Measurements from ENCODE around the gene OR2A25.
"Not testable (repeated sequence)": the region's sequence is repeated elsewhere in the genome, so short reads cannot be mapped to it uniquely, and the experiment has no call there.

The OR2A25 gene, protein sequence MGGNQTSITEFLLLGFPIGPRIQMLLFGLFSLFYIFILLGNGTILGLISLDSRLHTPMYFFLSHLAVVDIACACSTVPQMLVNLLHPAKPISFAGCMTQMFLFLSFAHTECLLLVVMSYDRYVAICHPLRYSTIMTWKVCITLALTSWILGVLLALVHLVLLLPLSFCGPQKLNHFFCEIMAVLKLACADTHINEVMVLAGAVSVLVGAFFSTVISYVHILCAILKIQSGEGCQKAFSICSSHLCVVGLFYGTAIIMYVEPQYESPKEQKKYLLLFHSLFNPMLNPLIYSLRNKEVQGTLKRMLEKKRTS

DNA sequence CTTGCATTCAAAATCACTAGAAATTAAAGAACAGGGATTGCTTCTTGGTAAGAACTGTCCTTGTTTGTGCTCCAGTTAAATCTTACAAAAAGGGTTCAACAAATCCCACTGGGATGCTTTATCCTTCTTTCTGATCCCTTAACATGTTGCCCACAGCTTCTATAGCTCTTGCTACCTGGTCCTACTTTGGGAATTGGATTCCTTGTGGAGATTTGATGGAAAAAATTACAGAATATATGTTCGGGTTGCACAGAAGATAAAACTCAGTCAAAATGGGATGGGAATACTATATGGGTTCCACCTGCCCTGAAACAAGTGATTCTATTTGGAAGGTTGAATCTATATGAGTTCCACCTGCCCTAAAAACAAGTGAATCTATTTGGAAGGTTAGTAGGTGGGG, at the start of gene OR2A25:
TSS of gene OR2A25 (plus strand) at position 301 of the 400 bp plus-strand sequence. CDS start 4,409 bp downstream, outside the sequence.
- DNase-seq (ENCODE audit: low spot score), result no peak

DNA sequence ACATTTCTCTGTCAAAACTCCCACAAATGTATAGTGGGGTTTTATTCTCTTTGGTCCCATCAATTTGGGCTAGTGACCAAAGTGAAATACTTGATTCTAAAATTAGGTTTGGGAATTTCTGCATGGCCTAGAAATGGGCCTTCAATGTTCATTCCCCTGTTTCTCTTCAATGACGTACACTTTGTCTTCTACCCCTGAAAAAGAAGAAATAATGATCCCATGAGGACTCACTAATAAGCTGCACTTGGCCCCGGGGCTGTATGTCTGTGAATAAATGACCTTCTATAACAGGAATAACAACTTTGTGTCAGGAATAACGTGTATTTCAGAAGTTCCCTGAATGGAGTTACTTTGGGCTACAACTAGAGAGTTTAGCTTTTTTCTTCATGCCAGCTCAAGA, 49.3 kb upstream of the OR2A25 start:
- no peak for DNase-seq (ENCODE audit: low spot score)

DNA sequence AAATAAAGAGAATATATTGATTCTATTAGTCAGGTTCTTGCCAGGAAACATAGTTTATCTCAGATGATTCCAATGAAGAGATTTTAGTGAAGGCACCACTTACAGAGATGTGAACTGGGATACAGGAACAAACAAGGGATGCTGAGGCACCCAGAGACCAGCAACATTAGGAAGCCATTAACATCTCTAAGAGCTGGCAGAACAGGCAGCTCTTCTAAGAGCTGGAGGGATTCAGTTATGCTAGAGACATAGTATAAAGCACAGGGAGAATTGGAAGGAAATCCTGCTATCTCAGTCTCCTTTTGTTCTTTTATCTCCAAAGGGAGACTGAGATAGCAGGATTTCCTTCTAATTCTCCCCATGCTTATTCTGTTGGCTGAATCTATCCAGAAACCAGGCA, 47.4 kb upstream of the OR2A25 start:
- DNase-seq (ENCODE audit: low spot score), result no peak

DNA sequence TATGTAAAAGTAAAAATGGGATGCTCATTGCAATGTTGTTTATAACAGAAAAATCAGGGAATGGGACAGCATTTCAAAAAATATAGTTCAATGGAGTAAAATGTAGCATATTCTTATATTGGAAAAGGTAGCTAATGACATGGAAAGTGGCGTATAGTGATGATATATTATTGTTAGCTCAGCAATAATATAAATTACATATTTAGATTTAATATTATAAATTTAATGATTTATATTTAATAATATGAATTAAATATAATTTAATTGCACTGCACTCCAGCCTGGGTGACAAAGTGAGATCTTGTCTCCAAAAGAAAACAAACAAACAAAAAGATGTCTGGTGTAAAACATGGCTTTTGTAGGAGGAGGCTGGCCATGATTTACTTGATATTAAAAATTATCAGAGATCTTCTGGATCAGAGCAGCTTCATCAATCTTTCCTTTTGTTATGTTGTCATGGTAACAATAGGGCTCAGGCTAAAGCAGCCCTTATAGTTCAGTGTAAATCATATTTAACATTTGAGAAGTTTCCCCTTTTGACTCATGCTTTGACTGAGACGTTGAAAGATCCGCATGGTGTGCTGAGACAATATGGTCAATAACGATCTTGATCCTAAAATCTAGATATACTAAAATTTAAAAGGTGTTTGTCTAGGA, 46.3 kb upstream of the OR2A25 start:
- DNase-seq (ENCODE audit: low spot score), result no peak

DNA sequence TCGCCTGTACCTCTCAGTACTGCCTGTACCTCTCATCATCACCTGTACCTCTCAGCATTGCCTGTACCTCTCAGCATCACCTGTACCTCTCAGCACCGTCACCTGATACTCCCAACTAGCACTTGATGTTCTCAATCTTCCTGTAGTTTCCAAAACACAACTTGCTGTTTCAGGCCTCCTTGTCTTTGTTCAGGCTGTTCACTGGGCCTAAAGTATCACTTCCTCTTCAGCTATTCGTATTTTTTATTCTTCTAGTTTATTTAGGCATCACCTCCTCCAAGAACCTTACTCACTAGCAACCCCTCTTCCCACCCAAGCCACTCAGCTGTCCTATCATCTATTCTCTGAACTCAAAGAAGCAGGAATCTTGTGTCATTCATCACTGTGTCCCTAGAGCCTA, 45.4 kb upstream of the OR2A25 start:
- no peak for DNase-seq (ENCODE audit: low spot score)

DNA sequence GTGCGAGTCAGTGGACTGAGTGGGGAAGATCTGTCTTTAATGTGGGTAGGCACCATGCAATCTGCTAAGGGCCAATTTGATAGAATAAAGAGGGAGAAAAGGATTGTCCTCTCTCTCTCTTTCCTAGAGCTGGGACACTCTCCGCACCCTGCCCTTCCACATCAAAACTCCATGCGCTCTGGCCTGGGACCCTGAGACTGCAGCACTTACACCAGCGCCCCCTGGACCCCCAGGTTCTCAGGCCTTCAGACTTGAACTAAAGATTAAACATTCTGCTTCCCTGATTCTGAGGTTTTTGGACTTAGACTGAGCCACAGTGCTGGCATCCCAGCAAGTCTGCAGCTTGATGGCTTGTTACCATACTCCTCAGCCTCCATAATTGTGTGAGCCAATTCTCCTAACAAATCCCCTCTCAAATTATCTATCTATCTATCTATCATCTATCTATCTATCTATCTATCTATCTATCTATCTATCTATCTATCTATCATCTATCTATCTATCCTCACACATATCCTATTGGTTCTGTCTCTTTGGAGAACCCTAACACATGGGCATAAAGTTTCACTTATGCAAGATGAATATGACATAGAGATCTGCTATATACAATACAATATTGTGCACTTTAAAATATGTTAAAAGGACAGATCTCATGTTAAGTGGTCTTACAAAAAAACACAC, 43.3 kb upstream of the OR2A25 start:
- DNase-seq (ENCODE audit: low spot score), result no peak

DNA sequence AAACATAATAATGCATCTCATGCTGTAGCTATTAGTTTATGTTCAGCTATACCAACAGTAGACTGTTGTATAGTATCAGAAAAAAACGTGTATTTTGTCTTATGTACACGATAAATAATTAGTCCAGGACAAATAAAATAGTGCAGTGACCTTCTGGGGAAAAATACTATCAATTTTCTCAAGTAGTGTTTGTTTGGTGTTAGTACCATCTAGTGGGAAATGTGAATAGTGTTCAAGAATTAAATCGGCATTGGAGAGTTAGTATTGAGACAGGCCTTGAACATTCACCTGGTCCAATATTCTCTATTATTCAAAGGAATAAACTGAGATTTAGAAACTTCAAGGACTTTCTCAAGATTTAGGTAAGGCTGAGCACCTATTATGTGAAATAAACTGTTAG, 42.5 kb upstream of the OR2A25 start:
- peak; percentile 40 for DNase-seq (ENCODE audit: low spot score)

DNA sequence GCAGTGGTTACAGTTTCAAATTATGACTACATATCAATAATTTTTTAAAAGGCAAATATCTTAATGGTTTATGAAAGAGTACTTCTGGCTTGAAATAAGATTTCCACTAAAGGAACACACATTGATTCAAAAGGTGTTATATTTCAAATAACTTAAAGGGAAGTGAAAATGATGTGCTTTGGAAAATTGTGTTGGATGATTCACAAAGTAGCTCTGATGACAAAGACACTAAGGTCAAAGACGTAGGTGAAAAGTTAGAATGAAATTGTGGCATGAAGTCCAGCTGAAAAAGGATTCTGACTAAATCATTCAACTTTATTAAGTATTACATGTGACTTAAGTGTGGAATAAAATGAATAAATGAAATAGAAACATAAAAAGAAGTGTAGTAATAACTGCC, 41.6 kb upstream of the OR2A25 start:
- DNase-seq (ENCODE audit: low spot score), result no peak

DNA sequence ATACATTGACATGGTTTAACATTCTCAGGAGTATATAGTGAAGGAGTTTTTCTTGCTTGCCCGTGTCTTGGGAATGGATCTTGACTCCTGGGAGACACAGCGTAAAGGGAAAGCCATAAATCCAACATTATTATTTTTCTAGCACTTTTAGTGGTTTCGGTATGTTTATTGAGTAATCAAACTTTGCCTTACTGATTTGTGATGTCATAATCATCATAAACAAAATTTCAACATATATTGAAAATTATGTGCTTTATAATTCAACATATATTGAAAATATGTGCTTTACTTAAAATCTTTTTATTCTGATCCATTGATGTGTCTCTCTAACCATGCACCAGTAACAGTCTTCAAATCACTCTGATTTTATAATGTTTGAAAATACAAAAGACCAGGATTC, 41.1 kb upstream of the OR2A25 start:
- DNase-seq (ENCODE audit: low spot score), result no peak

DNA sequence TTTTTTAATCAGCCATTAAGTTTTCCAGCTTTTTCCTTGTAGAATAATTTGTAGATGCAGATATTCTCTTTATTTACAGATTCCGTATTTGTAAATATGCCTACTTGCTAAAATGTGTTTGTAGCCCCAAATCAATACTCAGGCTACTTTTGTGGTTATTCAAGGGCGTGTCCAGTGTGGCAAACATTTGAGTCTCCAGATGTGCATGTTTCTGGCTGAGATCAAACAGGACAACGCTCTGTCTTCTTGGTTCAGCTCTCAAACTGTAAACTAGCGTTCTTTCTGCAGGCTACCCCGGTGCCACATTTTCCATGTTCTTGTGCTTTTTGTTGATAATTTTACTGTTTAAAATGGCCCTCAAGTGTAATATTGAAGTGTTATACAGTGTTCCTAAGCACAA, 37.1 kb upstream of the OR2A25 start:
- no peak for DNase-seq (ENCODE audit: low spot score)

DNA sequence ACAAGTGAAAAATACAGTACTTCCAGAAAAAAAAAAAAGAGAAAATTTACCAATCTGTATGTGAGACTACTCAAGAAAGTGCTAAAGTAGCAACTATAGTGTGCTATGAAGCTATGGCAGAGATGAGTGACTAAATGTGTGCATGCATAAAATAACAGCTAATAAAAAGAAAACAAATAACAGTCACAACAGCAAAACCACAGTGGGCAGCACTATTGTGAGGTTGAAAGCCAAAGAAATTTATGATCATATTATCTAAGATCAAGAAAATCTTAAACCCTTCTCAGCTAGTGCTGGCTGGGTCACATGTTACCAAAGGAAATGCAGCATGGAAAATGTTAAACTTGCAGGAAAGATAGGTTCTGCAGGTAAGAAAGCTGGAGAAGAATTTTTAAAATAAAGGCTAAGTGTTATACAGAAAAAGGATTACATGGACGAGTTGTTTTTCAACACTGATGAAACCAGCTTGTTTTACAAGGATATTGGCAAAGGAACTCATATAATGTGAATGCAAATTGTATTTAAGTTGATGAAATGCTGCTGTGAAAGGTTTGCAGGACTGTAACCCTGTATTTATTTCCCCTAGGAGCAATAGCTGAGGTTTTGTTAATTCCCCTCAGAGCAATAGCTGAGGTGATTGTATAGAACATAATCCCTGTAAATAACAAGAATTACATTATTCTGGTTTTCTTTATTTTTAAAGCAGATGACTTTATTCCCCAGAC, 36.5 kb upstream of the OR2A25 start:
- no peak for DNase-seq (ENCODE audit: low spot score)

DNA sequence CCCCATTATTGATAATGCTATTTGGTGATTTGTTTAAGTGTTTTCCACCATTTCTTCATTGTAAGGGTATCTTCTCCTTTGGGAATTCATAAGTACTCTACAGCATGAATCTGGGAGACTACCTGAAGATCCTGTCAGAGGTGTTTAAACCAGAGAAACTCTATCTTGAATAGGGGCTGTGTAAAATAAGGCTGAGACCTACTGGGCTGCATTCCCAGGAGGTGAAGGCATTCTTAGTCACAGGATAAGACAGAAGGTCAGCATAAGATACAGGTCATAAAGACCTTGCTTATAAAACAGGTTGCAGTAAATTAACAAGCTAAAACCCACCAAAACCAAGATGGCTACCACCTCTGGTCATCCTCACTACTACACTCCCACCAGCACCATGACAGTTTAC, 34.2 kb upstream of the OR2A25 start:
- DNase-seq (ENCODE audit: low spot score), result no peak

DNA sequence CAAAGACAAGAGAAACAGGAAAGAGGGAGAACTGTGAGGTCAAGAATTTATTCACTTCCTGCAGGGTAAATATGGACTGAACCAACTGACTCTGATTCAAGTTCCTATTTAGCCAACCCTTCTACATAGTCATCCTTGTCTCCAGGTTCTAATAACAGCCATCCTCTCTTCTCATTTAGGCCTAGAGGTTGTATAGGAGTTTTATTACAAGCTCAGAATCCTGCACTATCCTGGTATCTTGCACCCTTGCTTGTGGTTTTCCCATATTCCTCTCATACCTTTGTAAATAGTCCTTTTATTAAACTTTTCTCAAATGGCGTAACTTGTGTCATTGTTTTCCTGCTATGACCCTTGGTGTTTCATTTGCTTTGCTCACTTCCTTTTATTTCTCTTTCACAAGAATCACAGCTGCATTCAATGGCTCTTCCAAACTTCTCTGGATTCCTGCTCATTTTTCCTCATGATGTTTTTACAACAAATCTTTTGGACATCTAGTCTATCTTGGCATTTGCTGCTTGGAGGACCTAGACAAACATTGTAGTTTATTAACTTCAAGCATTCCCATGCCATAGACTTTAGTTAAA, 33.2 kb upstream of the OR2A25 start:
- DNase-seq (ENCODE audit: low spot score), result no peak

DNA sequence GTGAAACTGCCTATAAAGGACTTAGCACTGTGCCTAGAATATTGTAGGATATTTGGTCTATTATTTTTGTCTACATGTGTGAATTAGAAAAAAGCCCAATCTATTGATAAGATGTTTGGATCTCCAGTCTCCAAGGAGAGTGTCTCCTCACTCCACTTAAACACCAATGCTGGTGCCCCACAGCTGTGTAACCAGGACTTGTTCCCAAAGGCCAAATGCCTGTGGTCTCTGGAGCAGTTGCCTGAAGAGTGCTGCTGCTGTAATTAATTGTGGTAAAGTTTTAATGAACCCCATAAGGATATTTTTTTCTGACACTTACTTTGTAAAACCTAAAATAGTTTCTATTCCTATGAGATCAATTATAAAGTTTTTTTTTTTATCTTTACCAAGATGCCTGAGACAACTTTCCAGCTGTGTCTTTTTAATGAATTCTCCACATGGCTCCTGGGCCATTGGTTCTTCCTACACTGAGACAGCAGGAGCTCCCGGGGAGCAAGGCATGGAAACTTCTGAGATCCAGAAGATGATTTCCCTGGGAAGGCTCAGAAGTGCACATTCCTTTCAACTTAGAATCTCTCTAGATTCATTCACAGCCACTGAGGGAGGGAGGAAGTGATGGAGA, 32.1 kb upstream of the OR2A25 start:
- DNase-seq (ENCODE audit: low spot score), result no peak

DNA sequence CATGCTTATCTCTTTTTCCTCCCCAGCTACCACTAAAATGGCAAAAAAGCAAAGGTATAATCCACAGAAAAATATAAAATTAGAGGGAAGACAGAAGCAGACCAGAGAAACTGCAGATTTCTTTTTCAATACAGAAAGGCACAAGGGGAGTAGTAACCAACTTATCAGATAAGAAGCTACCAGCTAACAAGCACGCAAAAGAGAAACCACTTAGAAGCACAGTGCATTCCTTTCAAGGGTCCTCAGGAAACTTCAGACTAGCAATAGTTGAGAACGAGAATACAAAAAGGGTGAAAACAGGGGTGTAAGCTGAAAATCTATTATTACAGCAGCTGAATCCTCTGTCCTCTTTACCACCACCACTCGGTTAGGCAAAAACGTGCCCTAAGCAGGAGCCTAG, 30.7 kb upstream of the OR2A25 start:
- no peak for DNase-seq (ENCODE audit: low spot score)

DNA sequence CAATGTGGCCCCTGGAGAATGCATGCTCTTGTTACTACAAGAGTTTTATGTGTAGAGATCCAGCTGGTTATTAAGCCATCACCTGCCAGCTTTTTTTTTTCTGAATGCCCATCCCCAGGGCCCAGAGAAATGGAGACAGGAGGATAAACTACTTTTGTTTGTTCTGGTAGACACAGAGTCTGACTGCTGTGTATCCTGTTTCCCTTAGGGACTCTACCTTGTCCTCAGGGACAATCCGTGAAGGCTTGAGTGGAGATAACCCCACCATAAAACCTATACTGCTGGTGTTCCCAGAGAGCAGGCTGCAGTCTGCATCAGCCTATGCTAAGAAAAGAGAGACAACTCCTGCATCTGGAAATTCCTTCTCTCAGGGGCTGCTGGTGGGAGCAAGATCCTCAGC, 21.0 kb upstream of the OR2A25 start, which contains the start of gene OR2A5:
TSS of gene OR2A5 (plus strand) at position 301 of the 400 bp plus-strand sequence. CDS start 1,454 bp downstream, outside the sequence.
- no peak for DNase-seq (ENCODE audit: low spot score)

DNA sequence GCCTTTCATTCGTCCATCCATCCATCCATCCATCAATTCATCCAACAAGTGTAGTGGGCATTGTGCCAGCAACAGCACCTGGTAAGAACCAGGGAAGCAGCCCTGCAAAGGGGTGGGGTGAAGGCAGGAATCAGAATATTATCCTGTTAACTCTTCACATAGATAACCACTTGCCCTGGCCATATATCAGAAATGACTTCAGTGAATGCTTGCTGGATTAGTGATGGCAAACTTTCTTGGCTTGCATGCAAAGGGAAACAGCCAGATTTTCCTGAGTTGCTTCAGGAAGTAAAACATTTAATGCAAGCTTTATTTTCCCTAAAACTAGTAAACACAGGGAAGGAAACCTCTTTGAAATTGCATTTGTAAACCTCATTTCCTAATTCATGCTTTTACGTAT, 20.1 kb upstream of the OR2A25 start:
- no peak for DNase-seq (ENCODE audit: low spot score)

DNA sequence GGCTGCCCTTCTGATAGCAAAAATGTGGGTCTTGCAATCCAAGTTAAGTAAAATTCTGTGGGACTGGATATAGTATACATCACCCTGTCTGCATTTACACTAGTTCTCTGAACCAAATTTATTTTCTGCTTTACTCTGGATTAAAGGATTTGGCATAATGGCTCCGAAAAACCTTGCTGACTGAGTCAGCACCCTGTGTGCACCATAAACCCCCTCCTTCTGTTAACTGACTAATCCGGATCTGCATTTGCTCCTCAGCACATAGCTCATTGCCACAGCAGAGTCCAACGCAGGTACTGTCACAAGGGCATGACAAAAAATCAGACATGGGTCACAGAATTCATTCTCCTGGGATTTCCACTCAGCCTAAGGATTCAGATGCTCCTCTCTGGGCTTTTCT, 19.5 kb upstream of the OR2A25 start:
- DNase-seq (ENCODE audit: low spot score), result peak; percentile 11

DNA sequence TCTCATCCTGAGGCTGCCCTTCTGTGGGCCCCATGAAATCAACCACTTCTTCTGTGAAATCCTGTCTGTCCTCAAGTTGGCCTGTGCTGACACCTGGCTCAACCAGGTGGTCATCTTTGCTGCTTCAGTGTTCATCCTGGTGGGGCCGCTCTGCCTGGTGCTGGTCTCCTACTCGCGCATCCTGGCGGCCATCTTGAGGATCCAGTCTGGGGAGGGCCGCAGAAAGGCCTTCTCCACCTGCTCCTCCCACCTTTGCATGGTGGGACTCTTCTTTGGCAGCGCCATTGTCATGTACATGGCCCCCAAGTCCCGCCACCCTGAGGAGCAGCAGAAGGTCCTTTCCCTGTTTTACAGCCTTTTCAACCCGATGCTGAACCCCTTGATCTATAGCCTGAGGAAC, 18.7 kb upstream of the OR2A25 start:
- DNase-seq (ENCODE audit: low spot score), result not testable (repeated sequence)

DNA sequence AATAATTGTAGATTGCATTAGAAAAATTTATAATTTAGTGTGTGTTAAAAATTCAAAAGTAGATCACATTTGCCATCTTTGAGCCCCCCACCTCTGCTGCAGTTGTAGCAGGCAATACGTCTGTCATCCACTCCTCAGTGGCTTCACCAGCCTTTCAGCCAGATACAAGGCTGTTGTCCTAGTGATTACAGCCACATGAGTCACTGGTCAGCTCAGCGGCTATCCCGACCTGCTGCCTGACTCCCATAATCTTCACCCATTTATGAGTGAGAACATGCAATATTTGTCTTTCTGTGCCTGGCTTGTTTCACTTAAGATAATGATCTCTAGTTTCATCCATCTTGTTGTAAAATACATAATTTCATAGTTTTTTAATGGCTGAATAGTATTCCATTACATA, 11.7 kb upstream of the OR2A25 start:
- DNase-seq (ENCODE audit: low spot score), result no peak

DNA sequence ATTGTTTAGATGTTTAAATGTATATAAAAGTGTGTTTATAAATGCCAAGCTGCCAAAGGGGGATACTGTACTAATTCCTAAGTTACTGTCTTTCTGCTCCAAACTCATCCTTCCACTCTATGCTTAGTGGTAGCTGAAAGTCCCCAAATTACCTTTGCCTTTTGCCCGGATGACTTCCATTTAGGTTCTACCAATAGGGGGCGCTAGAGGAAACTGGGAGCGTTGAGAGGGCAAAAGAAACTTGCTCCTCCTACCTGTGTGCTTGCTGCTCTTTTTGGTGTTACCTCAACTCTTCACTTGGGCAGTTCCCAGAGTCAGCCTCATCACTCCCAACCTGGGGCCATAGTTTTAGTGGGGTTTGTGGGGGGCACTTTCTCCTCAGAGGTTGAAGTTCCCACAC, 5.9 kb upstream of the OR2A25 start:
- no peak for DNase-seq (ENCODE audit: low spot score)

DNA sequence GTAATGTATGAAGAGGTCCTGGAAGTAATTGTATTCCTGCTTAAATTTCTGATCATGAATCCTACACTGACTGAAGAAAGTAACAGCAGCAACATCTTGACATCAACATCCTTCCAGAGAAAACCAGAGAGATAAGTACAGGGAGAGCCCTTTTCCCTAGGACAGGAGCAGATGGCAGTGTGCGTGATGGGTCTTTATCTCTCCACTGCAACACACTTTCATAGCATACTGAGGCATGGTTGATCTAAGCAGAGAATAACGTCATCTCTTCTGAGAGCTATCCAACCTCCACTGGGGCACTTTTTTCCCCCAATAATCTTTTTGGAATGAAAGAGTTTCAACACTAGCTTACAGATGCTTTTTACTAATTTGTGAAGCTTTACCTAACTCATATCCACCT, 342 bp downstream of the OR2A25 start:
- DNase-seq (ENCODE audit: low spot score), result no peak
